Measurements from ENCODE around the gene TP53I11.

DNA sequence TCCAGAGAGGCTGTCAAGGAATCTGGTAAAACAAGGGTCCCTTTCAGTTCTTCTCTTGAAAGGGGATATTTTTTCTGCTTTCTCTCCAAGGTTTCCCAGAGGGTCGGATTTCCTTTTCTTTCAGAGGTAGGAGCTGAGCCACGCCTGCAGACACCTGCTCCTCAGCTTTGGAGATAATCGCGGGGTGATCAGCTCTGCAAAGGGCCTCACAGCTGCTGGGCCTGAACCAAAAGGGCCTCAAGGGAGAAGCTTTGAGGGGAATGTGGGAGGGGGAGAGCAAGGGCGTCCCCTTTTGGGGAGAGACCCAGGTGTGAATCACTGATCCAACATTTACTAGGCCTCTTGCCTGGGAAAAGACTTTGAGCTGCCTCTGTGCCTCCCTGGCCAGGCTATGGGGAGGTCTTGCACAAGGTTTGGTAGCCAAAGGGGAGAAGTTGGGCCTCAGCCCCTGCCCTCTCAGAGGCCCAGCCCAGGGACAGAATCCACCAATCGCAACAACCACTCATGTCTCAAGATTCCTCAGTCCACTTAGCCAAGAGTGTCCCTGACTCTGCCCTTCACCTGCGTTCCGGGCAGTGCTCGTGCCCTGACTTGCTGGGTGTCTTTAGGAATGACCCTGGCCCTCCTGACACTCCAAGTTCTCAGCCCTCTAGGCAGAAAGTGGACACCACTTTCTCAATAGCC lies 14.0 kb upstream of the TP53I11 start:
- TF ChIP-seq, protein P1, sequence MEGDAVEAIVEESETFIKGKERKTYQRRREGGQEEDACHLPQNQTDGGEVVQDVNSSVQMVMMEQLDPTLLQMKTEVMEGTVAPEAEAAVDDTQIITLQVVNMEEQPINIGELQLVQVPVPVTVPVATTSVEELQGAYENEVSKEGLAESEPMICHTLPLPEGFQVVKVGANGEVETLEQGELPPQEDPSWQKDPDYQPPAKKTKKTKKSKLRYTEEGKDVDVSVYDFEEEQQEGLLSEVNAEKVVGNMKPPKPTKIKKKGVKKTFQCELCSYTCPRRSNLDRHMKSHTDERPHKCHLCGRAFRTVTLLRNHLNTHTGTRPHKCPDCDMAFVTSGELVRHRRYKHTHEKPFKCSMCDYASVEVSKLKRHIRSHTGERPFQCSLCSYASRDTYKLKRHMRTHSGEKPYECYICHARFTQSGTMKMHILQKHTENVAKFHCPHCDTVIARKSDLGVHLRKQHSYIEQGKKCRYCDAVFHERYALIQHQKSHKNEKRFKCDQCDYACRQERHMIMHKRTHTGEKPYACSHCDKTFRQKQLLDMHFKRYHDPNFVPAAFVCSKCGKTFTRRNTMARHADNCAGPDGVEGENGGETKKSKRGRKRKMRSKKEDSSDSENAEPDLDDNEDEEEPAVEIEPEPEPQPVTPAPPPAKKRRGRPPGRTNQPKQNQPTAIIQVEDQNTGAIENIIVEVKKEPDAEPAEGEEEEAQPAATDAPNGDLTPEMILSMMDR (conservative IDR thresholded peaks at IDR 0.05; ENCODE audit: low read depth in 2 of 2) = peak in 1 of 2 experiments; percentile 14; a peak in 2 of 4 replicates
- TF ChIP-seq, protein P2, sequence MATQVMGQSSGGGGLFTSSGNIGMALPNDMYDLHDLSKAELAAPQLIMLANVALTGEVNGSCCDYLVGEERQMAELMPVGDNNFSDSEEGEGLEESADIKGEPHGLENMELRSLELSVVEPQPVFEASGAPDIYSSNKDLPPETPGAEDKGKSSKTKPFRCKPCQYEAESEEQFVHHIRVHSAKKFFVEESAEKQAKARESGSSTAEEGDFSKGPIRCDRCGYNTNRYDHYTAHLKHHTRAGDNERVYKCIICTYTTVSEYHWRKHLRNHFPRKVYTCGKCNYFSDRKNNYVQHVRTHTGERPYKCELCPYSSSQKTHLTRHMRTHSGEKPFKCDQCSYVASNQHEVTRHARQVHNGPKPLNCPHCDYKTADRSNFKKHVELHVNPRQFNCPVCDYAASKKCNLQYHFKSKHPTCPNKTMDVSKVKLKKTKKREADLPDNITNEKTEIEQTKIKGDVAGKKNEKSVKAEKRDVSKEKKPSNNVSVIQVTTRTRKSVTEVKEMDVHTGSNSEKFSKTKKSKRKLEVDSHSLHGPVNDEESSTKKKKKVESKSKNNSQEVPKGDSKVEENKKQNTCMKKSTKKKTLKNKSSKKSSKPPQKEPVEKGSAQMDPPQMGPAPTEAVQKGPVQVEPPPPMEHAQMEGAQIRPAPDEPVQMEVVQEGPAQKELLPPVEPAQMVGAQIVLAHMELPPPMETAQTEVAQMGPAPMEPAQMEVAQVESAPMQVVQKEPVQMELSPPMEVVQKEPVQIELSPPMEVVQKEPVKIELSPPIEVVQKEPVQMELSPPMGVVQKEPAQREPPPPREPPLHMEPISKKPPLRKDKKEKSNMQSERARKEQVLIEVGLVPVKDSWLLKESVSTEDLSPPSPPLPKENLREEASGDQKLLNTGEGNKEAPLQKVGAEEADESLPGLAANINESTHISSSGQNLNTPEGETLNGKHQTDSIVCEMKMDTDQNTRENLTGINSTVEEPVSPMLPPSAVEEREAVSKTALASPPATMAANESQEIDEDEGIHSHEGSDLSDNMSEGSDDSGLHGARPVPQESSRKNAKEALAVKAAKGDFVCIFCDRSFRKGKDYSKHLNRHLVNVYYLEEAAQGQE (IDR thresholded peaks at IDR 0.05; ENCODE audit: unreplicated experiment) = no peak
- TF ChIP-seq EZH2phosphoT487 (IDR thresholded peaks at IDR 0.05; ENCODE audit: unreplicated experiment) (no peak), EZH2 (IDR thresholded peaks at IDR 0.05; ENCODE audit: low read depth, unreplicated experiment) (no peak), ZNF114 (CRISPR knock-in tag; IDR thresholded peaks at IDR 0.05) (no peak), POLR2AphosphoS5 (IDR thresholded peaks at IDR 0.05; ENCODE audit: low read depth) (no peak), JUNB (IDR thresholded peaks at IDR 0.05; ENCODE audit: unreplicated experiment) (no peak), CREB1 (CRISPR knock-in tag; IDR thresholded peaks at IDR 0.05; ENCODE audit: low read depth) (no peak), ZNF331 (CRISPR knock-in tag; IDR thresholded peaks at IDR 0.05; ENCODE audit: low read depth) (no peak)
- TF ChIP-seq, protein P3, sequence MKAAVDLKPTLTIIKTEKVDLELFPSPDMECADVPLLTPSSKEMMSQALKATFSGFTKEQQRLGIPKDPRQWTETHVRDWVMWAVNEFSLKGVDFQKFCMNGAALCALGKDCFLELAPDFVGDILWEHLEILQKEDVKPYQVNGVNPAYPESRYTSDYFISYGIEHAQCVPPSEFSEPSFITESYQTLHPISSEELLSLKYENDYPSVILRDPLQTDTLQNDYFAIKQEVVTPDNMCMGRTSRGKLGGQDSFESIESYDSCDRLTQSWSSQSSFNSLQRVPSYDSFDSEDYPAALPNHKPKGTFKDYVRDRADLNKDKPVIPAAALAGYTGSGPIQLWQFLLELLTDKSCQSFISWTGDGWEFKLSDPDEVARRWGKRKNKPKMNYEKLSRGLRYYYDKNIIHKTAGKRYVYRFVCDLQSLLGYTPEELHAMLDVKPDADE (IDR thresholded peaks at IDR 0.05) = no peak

Data from GM23338 (cell line).